Psoas muscle (tissue), 8 donors: ENCODE measurements around the gene ACY1. TPM values are rescaled to one million over a fixed set of nuclear protein-coding genes. Genes with fewer than 3 reads are reported as not detected.

Source experiments
- ATAC-seq, 4 donors: fragments of 200-7000 bp; cut with Tn5 transposase; one replicate each; pipeline ENCODE4 v1.9.1; 2020; ENCODE audit warnings: moderate library complexity in 3 of 4, mild to moderate bottlenecking in 2 of 4
- DNase-seq, 2 donors: peaks; one replicate each; pipeline ENCODE4 v3.0.0-alpha.2; 2020
- H3K27ac ChIP-seq: fragments of 200-600 bp; one replicate; pipeline ENCODE4 v1.8.0; 2022
- H3K27me3 ChIP-seq, 3 donors: fragments of 200-600 bp in 1 of 3; one replicate each; pipeline versions ENCODE4 v1.6.1 to v1.8.0; 2013 to 2022; ENCODE audit warnings: low read length in 2 of 3, mild to moderate bottlenecking in 2 of 3, moderate library complexity in 1 of 3; ENCODE audit not compliant: insufficient read depth in 3 of 3
- H3K36me3 ChIP-seq, 2 donors: fragments of 200-600 bp in 1 of 2; one replicate each; pipeline versions ENCODE4 v1.6.1 to v1.8.0; 2013 to 2022; ENCODE audit warnings: low read depth in 1 of 2, mild to moderate bottlenecking in 1 of 2, moderate library complexity in 1 of 2; ENCODE audit not compliant: insufficient read depth in 1 of 2
- H3K4me1 ChIP-seq: fragments of 200-600 bp; one replicate; pipeline ENCODE4 v1.8.0; 2022
- H3K4me3 ChIP-seq: fragments of 200-600 bp; one replicate; pipeline ENCODE4 v1.8.0; 2022; ENCODE audit warnings: mild to moderate bottlenecking
- H3K9me3 ChIP-seq: fragments of 200-600 bp; one replicate; pipeline ENCODE4 v1.8.0; 2022
- WGBS, 3 donors: extraction: QIAGEN DNeasy Blood & Tissue Kit; methylation state at CpG; one replicate each; pipeline versions ENCODE4 v1.1.6 to v1.1.7; 2013; 5-methylcytosine and 5-hydroxymethylcytosine counted together
- intact Hi-C, 2 donors: fragments of 100-400 bp; cut with DNase I; formaldehyde crosslinking; loops; one replicate each; pipeline versions ENCODE4 v1.11.0 to v1.14.2; 2022
- polyA plus RNA-seq, 3 donors: library from polyadenylated mRNA; stranded (reverse); fragments of 200-250 nt; gene quantifications; one replicate each; pipeline ENCODE4 v1.2.3, GENCODE V29; 2013
- total RNA-seq, 4 donors: library from RNA; stranded (reverse); fragmentation: NEBNext Ultra II Directional in 2 of 4; extraction: Animal tissue kit (Norgen Biotek cat#: 25700) in 2 of 4; gene quantifications; one replicate each; pipeline versions ENCODE4 v1.2.1 to v1.2.4, GENCODE V29; 2021 to 2023
- TF ChIP-seq, protein P1 (sequence below): fragments of 200-600 bp; IDR thresholded peaks from one replicate; pipeline ENCODE4 v1.8.0; 2022; ENCODE audit warnings: antibody characterized with exemption
- donor health status: healthy with polysubstance abuse.
- donor health status: DM: no; HTN: no; CAD: no; lungs with moderate emphysema.
- donor health status: Bipolar disorder and iron deficiency.
- donor health status: healthy.
- donor health status: DM: yes; HTN: yes; CAD: no.
- donor health status: DM: no; HTN: no; CAD: no.
- donor health status: DM: no; HTN: no; CAD: no.
- donor health status: DM: yes; HTN: yes; CAD: no.

ACY1 gene
- total and polyA plus RNA-seq, 7 donors = 19.9 to 59.3 (median 37.6) TPM

DNA sequence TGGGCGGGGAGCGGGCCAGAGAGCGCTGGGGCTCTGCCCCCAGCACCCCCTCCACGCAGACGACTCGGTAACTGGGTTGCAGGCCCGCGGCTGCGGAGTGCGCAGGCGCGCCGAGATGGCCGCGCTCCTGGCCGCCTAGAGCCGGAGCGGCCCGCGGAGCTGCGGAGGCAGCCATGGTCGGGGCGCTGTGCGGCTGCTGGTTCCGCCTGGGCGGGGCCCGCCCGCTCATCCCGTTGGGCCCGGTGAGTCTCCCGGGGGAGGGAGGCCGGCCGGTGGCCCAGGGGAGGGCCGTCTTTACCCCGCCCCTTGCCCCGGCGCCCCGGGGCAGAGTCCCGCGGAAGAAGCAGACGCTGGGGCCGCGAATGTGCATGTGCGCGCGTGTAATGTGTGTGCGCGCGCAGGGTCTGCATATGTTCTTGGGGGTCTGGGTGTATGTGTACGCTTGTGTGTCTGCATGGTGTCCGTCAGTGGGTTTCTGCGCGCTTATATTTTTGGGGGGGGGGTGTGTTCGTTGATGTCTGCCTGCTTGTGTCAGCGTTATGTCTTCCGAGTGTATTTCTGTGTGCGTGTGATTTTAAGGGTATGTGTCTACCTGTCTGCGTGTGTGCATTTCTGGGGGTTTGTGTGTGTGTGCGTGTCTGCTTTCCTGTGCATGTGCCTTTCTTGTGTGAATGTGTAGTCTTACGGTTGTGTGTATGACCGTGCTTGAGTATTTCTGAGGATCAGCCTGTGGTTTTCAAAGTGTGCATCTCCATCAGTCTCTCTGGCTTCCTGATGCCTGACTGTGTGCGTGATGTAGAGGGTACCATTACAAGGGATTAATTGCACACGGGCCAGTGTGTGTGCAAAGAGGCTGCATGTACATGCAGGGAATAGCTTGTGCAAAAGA, 8.1 kb upstream of the ACY1 start, which contains the start of gene ABHD14A:
Gene ABHD14A (plus strand): TSS at position 102 of the 889 bp plus-strand sequence. CDS start 72 bp downstream, at position 174.
- peak within 1 kb of the TSS; percentile 75 for H3K4me3 ChIP-seq
- TF ChIP-seq, protein P1, sequence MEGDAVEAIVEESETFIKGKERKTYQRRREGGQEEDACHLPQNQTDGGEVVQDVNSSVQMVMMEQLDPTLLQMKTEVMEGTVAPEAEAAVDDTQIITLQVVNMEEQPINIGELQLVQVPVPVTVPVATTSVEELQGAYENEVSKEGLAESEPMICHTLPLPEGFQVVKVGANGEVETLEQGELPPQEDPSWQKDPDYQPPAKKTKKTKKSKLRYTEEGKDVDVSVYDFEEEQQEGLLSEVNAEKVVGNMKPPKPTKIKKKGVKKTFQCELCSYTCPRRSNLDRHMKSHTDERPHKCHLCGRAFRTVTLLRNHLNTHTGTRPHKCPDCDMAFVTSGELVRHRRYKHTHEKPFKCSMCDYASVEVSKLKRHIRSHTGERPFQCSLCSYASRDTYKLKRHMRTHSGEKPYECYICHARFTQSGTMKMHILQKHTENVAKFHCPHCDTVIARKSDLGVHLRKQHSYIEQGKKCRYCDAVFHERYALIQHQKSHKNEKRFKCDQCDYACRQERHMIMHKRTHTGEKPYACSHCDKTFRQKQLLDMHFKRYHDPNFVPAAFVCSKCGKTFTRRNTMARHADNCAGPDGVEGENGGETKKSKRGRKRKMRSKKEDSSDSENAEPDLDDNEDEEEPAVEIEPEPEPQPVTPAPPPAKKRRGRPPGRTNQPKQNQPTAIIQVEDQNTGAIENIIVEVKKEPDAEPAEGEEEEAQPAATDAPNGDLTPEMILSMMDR = no peak
- peak within 1 kb of the TSS; percentile 93 for H3K27ac ChIP-seq
- intact Hi-C loops = loop anchor here (1.0 to 2.0 kb wide), 2 partner anchors 32 to 33 kb away; partner anchors contain the start of gene PARP3 (in 2 of the 2)
- no peaks in the 10 kb centered on the region for H3K27me3 ChIP-seq
- peak; percentile 76 to 88 for DNase-seq
- H3K4me1 ChIP-seq = peaks cover 30% of the 10 kb centered on the region
- H3K9me3 ChIP-seq = no peaks in the 10 kb centered on the region
- peak; percentile 63 to 82 (median 72) for ATAC-seq
- no peaks in the 10 kb centered on the region for H3K36me3 ChIP-seq
- WGBS, 3 donors = 0 to 1% (median 1%) methylated on average over 51 to 63 of the region's 63 CpGs

DNA sequence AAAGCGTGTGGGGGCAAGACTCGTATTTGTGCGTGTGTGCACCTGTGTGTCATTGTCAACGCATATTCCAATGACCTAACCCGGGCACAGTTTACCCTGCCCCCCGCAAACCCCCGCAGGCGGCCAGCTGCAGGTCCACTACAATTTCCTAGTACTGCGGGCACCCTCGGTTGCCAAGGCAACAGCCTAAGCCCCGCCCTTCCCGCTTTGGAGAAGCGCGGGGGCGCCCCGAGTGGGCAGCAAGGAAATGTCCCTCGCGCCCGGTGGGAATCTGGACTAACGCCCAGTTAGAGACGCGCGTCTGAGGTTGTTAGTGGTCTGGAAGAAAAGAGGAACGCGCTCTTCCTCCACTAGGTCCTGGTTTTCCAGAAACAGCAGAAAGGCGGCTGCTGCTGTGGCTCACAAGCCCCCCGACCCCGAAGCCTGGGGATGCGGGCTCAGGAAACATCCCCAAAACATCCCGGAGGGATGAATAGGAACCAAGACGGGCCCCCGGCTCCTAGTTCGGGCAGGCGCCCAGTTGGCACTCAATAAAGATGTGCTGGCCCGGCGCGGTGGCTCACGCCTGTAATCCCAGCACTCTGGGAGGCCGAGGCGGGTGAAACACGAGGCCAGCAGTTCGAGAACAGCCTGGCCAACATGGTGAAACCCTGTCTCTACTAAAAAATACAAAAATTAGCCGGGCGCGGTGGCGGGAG, 7.3 kb upstream of the ACY1 start:
- Histone ChIP-seq H3K4me3 (peak overlapping the region; percentile 75), H3K27ac (peak overlapping the region; percentile 93), H3K4me1 (peaks cover 22% of the 10 kb centered on the region), H3K27me3 (no peaks in the 10 kb centered on the region), H3K9me3 (no peaks in the 10 kb centered on the region), H3K36me3 (no peaks in the 10 kb centered on the region)
- intact Hi-C loops = loop anchor here in 1 of 2 donors (2.0 kb wide), 1 partner anchor 33 kb away; the partner anchor contains the start of gene PARP3
- WGBS, 3 donors = 21 to 41% (median 22%) methylated on average over 39 to 46 of the region's 46 CpGs
- TF ChIP-seq, protein P1 = no peak
- DNase-seq (peak; percentile 76 to 86), ATAC-seq (no peak)

DNA sequence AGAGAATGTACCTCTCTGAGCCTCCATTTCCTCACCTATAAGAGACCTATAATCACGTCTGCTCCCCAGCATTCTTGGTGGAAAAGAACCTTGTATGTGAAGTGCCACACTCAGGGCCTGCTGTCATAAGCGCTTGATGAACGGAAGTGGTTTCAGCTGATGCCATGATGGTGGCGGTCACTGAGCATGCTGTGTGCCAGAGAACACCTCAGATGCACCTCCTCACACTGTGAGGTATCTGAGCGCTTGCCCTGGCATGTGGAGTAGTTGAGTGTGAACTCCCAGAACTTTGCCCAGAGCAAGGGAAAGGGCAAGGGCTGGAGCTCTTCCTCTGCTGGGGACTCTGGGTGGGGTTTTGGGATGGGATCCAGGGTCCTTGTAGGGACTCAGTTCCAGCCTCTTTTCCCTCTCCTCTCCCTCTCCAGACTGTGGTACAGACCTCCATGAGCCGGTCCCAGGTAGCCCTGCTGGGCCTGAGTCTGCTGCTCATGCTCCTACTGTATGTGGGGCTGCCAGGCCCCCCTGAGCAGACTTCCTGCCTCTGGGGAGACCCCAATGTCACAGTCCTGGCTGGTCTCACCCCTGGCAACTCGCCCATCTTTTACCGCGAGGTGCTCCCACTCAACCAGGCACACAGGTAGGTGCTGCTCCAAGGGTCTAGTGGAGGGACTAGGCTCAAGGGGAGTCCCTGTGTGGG, 5.7 kb upstream of the ACY1 start:
- no peak for ATAC-seq
- peaks cover 28% of the 10 kb centered on the region for H3K4me1 ChIP-seq
- H3K9me3 ChIP-seq = no peaks in the 10 kb centered on the region
- no peaks in the 10 kb centered on the region for H3K27me3 ChIP-seq
- H3K4me3 ChIP-seq = no peak overlapping the region
- WGBS, 3 donors = 87 to 91% (median 89%) methylated on average over 8 to 9 of the region's 9 CpGs
- intact Hi-C loops = no loop called here
- no peaks in the 10 kb centered on the region for H3K36me3 ChIP-seq
- TF ChIP-seq, protein P1 = no peak
- DNase-seq = no peak
- no peak overlapping the region for H3K27ac ChIP-seq

DNA sequence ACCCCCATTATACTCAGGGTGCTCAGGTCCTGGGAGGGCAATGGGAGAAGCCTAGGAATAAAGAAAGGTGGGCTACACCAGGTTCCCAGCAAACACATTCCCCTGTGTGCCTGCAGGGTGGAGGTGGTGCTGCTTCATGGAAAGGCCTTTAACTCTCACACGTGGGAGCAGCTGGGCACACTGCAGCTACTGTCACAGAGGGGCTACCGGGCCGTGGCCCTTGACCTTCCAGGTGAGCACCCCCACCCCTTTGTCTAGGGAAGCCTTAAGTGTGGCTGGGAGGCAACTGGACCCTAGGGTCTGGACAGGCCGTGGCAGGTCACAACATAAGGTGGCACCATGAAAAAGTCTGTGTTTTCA, 5.2 kb upstream of the ACY1 start:
- Histone ChIP-seq H3K4me1 (peaks cover 25% of the 10 kb centered on the region), H3K27ac (no peak overlapping the region), H3K36me3 (no peaks in the 10 kb centered on the region), H3K9me3 (no peaks in the 10 kb centered on the region), H3K4me3 (no peak overlapping the region), H3K27me3 (no peaks in the 10 kb centered on the region)
- WGBS, 3 donors = 78 to 84% (median 81%) methylated on average over 4 of the region's 4 CpGs
- no peak for DNase-seq
- no peak for ATAC-seq
- intact Hi-C loops = no loop called here
- TF ChIP-seq, protein P1 = no peak
